H1 (cell line): Measurements from ENCODE around the gene TWNK. TPM values are rescaled to one million over a fixed set of nuclear protein-coding genes. Genes with fewer than 3 reads are reported as not detected.

ENCODE experiments used
- CTCF ChIA-PET: fragments of 300-600 bp; sonication (Branson Sonifier 250); formaldehyde crosslinking; loops from one replicate; lab custom pipeline; 2021; ENCODE audit not compliant: partially characterized antibody; lab: Charles Lee
- POLR2A ChIA-PET: fragments of 300-600 bp; sonication (Branson Sonifier 250); formaldehyde crosslinking; loops from one replicate; lab custom pipeline; 2021; ENCODE audit warnings: inconsistent platforms; ENCODE audit not compliant: partially characterized antibody; lab: Charles Lee
- DNase-seq, 2 experiments: peaks; one replicate each; pipeline versions ENCODE4 v3.0.0 to v3.0.0-alpha.2; 2010 to 2022; ENCODE audit warnings: low spot score in 2 of 2, low read depth in 1 of 2, mixed read lengths in 1 of 2
- FAIRE-seq: peaks from 2 replicates; lab custom pipeline; 2011; peaks lifted over from hg19 to GRCh38; lab: Jason Lieb, UNC
- H2AFZ ChIP-seq: 2 replicates; pipeline ENCODE4 v1.8.1; 2012; ENCODE audit warnings: low read length, inconsistent platforms
- H2AK5ac ChIP-seq: 2 replicates; pipeline ENCODE4 v1.6.1; 2013; ENCODE audit warnings: low read depth, low read length
- H2BK120ac ChIP-seq: replicated peaks from 2 replicates; pipeline ENCODE3; 2013; ENCODE audit warnings: low read depth, low read length, inconsistent platforms
- H2BK12ac ChIP-seq: 2 replicates; pipeline ENCODE4 v1.6.1; 2013; ENCODE audit warnings: low read depth, low read length
- H2BK15ac ChIP-seq: 2 replicates; pipeline ENCODE4 v1.6.1; 2013; ENCODE audit warnings: low read length
- H2BK20ac ChIP-seq: 2 replicates; pipeline ENCODE4 v1.6.1; 2013; ENCODE audit warnings: low read length
- H2BK5ac ChIP-seq: 2 replicates; pipeline ENCODE4 v1.6.1; 2013; ENCODE audit warnings: low read depth, low read length
- H3K14ac ChIP-seq: 2 replicates; pipeline ENCODE4 v1.6.1; 2013; ENCODE audit warnings: inconsistent platforms; ENCODE audit not compliant: insufficient read length
- H3K18ac ChIP-seq: 2 replicates; pipeline ENCODE4 v1.6.1; 2013; ENCODE audit warnings: low read length; ENCODE audit errors: extremely low read depth
- H3K23ac ChIP-seq: 2 replicates; pipeline ENCODE4 v1.6.1; 2013; ENCODE audit warnings: inconsistent platforms; ENCODE audit not compliant: insufficient read length
- H3K23me2 ChIP-seq: 2 replicates; pipeline ENCODE4 v1.6.1; 2013; ENCODE audit warnings: low read depth, low read length
- H3K27ac ChIP-seq: 2 replicates; pipeline ENCODE4 v1.6.1; 2011; ENCODE audit warnings: low read depth, low read length, inconsistent platforms
- H3K27me3 ChIP-seq, 4 experiments: replicated peaks in 1 of 4; 1 replicate in 1 of 4; 2 replicates in 3 of 4; pipeline versions ENCODE4 v1.6.1 to v1.8.1; 2011 to 2013; ENCODE audit warnings: low read length in 3 of 4, mild to moderate bottlenecking in 3 of 4, inconsistent platforms in 2 of 4, mixed read lengths in 2 of 4, moderate library complexity in 1 of 4; ENCODE audit not compliant: control insufficient read depth in 3 of 4, insufficient read depth in 3 of 4; ENCODE audit errors: extremely low read depth in 1 of 4
- H3K36me3 ChIP-seq, 4 experiments: 2 replicates each; pipeline versions ENCODE4 v1.6.1 to v1.8.1; 2011 to 2013; ENCODE audit warnings: mild to moderate bottlenecking in 4 of 4, low read length in 3 of 4, moderate library complexity in 2 of 4, control low read depth in 1 of 4, inconsistent platforms in 1 of 4; ENCODE audit not compliant: insufficient read depth in 4 of 4, control insufficient read depth in 2 of 4
- H3K4ac ChIP-seq: replicated peaks from 2 replicates; pipeline ENCODE3; 2013; ENCODE audit warnings: low read length, low read depth, mixed read lengths, inconsistent platforms; ENCODE audit not compliant: insufficient read length
- H3K4me1 ChIP-seq, 4 experiments: replicated peaks in 1 of 4; 1 replicate in 1 of 4; 2 replicates in 3 of 4; pipeline versions ENCODE4 v1.6.1 to v1.8.1; 2011 to 2013; ENCODE audit warnings: low read length in 3 of 4, inconsistent platforms in 2 of 4, mixed read lengths in 1 of 4; ENCODE audit not compliant: insufficient read depth in 4 of 4, control insufficient read depth in 3 of 4
- H3K4me2 ChIP-seq, 2 experiments: 2 replicates each; pipeline versions ENCODE4 v1.6.1 to v1.8.1; 2011 to 2013; ENCODE audit warnings: low read depth in 2 of 2, low read length in 2 of 2, control low read depth in 1 of 2, inconsistent platforms in 1 of 2, mild to moderate bottlenecking in 1 of 2; ENCODE audit not compliant: insufficient read depth in 1 of 2
- H3K4me3 ChIP-seq, 4 experiments: fragments of 200-600, 300-600 bp in 1 of 4; sonication (generic), shearing (Covaris generic), sonication (Bioruptor Twin) in 1 of 4; 2 replicates each; pipeline versions ENCODE4 v1.5.1 to v1.8.1; 2011 to 2016; ENCODE audit warnings: low read length in 4 of 4, low read depth in 3 of 4, control low read depth in 2 of 4, inconsistent platforms in 2 of 4, mild to moderate bottlenecking in 2 of 4, mixed read lengths in 1 of 4, moderate library complexity in 1 of 4; ENCODE audit not compliant: insufficient read depth in 2 of 4; ENCODE audit errors: extremely low read depth in 1 of 4
- H3K56ac ChIP-seq: replicated peaks from 2 replicates; pipeline ENCODE3; 2013; ENCODE audit warnings: low read depth, mild to moderate bottlenecking, mixed read lengths, low read length, inconsistent platforms; ENCODE audit not compliant: insufficient read length
- H3K79me1 ChIP-seq: 2 replicates; pipeline ENCODE4 v1.6.1; 2013; ENCODE audit warnings: low read depth, low read length, control low read depth
- H3K79me2 ChIP-seq, 2 experiments: 2 replicates each; pipeline versions ENCODE4 v1.6.1 to v1.8.1; 2012 to 2013; ENCODE audit warnings: low read length in 2 of 2, mild to moderate bottlenecking in 2 of 2, inconsistent platforms in 1 of 2; ENCODE audit not compliant: insufficient read depth in 2 of 2, control insufficient read depth in 1 of 2
- H3K9ac ChIP-seq, 4 experiments: replicated peaks in 1 of 4; 1 replicate in 1 of 4; 2 replicates in 3 of 4; pipeline versions ENCODE4 v1.6.1 to v1.8.1; 2011 to 2013; ENCODE audit warnings: low read depth in 3 of 4, low read length in 3 of 4, control low read depth in 2 of 4, mild to moderate bottlenecking in 2 of 4, moderate library complexity in 2 of 4, inconsistent platforms in 1 of 4; ENCODE audit errors: extremely low read depth in 1 of 4
- H3K9me3 ChIP-seq, 2 experiments: 2 replicates each; pipeline versions ENCODE4 v1.6.1 to v1.8.1; 2012 to 2013; ENCODE audit warnings: mild to moderate bottlenecking in 2 of 2, moderate library complexity in 2 of 2, control low read depth in 1 of 2, inconsistent platforms in 1 of 2, low read depth in 1 of 2, low read length in 1 of 2, mixed read lengths in 1 of 2; ENCODE audit not compliant: insufficient read depth in 2 of 2
- H4K20me1 ChIP-seq, 2 experiments: replicated peaks in 1 of 2; 2 replicates each; pipeline versions ENCODE3 to v1.8.1; 2011 to 2013; ENCODE audit warnings: inconsistent platforms in 2 of 2, low read length in 2 of 2, mild to moderate bottlenecking in 1 of 2; ENCODE audit not compliant: insufficient read depth in 2 of 2, control insufficient read depth in 1 of 2
- H4K5ac ChIP-seq: 2 replicates; pipeline ENCODE4 v1.6.1; 2013; ENCODE audit warnings: low read length, low read depth, mixed read lengths, inconsistent platforms; ENCODE audit not compliant: insufficient read length
- H4K8ac ChIP-seq: 2 replicates; pipeline ENCODE4 v1.8.0; 2013; ENCODE audit warnings: mild to moderate bottlenecking, moderate library complexity, low read length, inconsistent platforms; ENCODE audit not compliant: insufficient read depth; ENCODE audit errors: extremely low read depth
- H4K91ac ChIP-seq: replicated peaks from 2 replicates; pipeline ENCODE3; 2013; ENCODE audit warnings: low read length, mixed read lengths, inconsistent platforms; ENCODE audit not compliant: insufficient read length
- KDM1A ChIP-seq: fragments of 200-600, 300-600 bp; sonication (generic); IDR thresholded peaks from 2 replicates; pipeline ENCODE4 v1.7.1; 2016; ENCODE audit warnings: mild to moderate bottlenecking, low read length, borderline replicate concordance
- WGBS, 2 experiments: shearing (Covaris generic) in 1 of 2; methylation state at CpG; one replicate each; pipeline versions ENCODE4 v1.1.6 to v1.1.7; 2013 to 2015; ENCODE audit warnings: low lambda C conversion rate in 2 of 2, mixed read lengths in 2 of 2, inconsistent platforms in 1 of 2, low coverage in 1 of 2, missing lambda C conversion rate in 1 of 2; ENCODE audit not compliant: insufficient replicate concordance in 2 of 2, insufficient coverage in 1 of 2, insufficient read length in 1 of 2; ENCODE audit errors: extremely low coverage in 1 of 2, missing lambda C conversion rate in 1 of 2; 5-methylcytosine and 5-hydroxymethylcytosine counted together
- polyA plus RNA-seq, 7 experiments: library from polyadenylated mRNA; depleted of rRNA in 3 of 7; stranded (reverse) in 5 of 7; unstranded in 2 of 7; fragments of >200 nt in 5 of 7; fragments of 200-250 nt in 2 of 7; gene quantifications; 1 replicate in 5 of 7; 2 replicates in 1 of 7; 4 replicates in 1 of 7; pipeline versions ENCODE4 v1.2.1 to v1.2.3, GENCODE V29; 2011 to 2013; ENCODE audit warnings: missing spikeins in 2 of 7, mixed read lengths in 2 of 7
- total RNA-seq: library from RNA; stranded (reverse); fragmentation: NEBNext Ultra II Directional; extraction: Animal tissue kit (Norgen Biotek cat#: 25700); gene quantifications from 2 replicates; pipeline ENCODE4 v1.2.1, GENCODE V29; 2021

TWNK gene
- total and polyA plus RNA-seq, 2 of the 8 experiments (the other 6 are each of a cell fraction or from before 2014, with no cell fraction given) = 15.4 to 32.5 TPM

- H3K4me1 ChIP-seq = no peaks in the 10 kb centered on the region
- 88% methylated on average over 6 of the region's 6 CpGs; no CpG with 5 or more reads in 1 of the 2 experiments for whole genome bisulfite sequencing, 2 experiments
These were observed 9.9 kb upstream of the TWNK start for GRCh38 chr10:100977436-100977835.

More at GRCh38 chr10:100977436-100977835, 9.9 kb upstream of the TWNK start:
- Histone ChIP-seq H4K5ac (no peak overlapping the region), H4K8ac (no peak overlapping the region), H3K18ac (no peak overlapping the region), H3K36me3 (peaks cover 0 to 18% (median 5%) of the 10 kb centered on the region in 4 experiments; a peak in 4 of 8 replicates), H3K27ac (no peak overlapping the region), H3K79me1 (no peaks in the 10 kb centered on the region), H2BK5ac (no peak overlapping the region), H3K9me3 (no peaks in the 10 kb centered on the region), H3K56ac (no peak overlapping the region), H2BK120ac (no peak overlapping the region), H2AK5ac (no peak overlapping the region), H3K79me2 (no peaks in the 10 kb centered on the region), H4K20me1 (peaks cover 0 to 11% of the 10 kb centered on the region in 2 experiments), H2AFZ (no peak overlapping the region), H4K91ac (no peak overlapping the region)
- POLR2A ChIA-PET = interaction anchor here (1.0 to 1.7 kb wide), 6 partner anchors 8 to 15 kb away, joined by 3 to 8 read pairs (median 4); partner anchors contain the start of genes MRPL43 and TWNK
- DNase-seq = no peak
- TF ChIP-seq KDM1A = no peak
- TF ChIP-seq, all 59 proteins: peak for 0
- FAIRE-seq = no peak
- Histone ChIP-seq H2BK12ac (no peak overlapping the region), H3K23ac (no peak overlapping the region), H2BK20ac (no peak overlapping the region), H2BK15ac (no peak overlapping the region), H3K23me2 (no peaks in the 10 kb centered on the region), H3K9ac (no peak overlapping the region), H3K4me2 (no peak overlapping the region), H3K27me3 (no peaks in the 10 kb centered on the region), H3K4me3 (no peak overlapping the region), H3K14ac (no peak overlapping the region), H3K4ac (no peak overlapping the region)
- CTCF ChIA-PET = interaction anchor here (1.5 to 2.7 kb wide), 3 partner anchors 17 to 37 kb away, joined by 4 to 9 read pairs (median 4); no protein-coding TSS in a partner anchor
